SJCRH30 (cell line): Measurements from ENCODE around the gene GPN1. TPM values are rescaled to one million over a fixed set of nuclear protein-coding genes. Genes with fewer than 3 reads are reported as not detected.
"Not testable (repeated sequence)": the region's sequence is repeated elsewhere in the genome, so short reads cannot be mapped to it uniquely, and the experiment has no call there.

Experiments
- DNase-seq, 2 experiments: peaks; one replicate each; pipeline ENCODE4 v3.0.0-alpha.2; 2015 to 2020
- H3K27ac ChIP-seq: fragments of 250-450 bp; sonication (Bioruptor Pico); 2 replicates; pipeline ENCODE4 v1.5.1; 2020; ENCODE audit warnings: mild to moderate bottlenecking, moderate library complexity
- H3K27me3 ChIP-seq: fragments of 250-450 bp; sonication (Bioruptor Pico); 2 replicates; pipeline ENCODE4 v1.5.1; 2020; ENCODE audit warnings: mild to moderate bottlenecking, moderate library complexity
- H3K36me3 ChIP-seq: fragments of 250-450 bp; sonication (Bioruptor Pico); 2 replicates; pipeline ENCODE4 v1.5.1; 2020; ENCODE audit warnings: mild to moderate bottlenecking, moderate library complexity
- H3K4me1 ChIP-seq: fragments of 250-450 bp; sonication (Bioruptor Pico); 2 replicates; pipeline ENCODE4 v1.5.1; 2020; ENCODE audit warnings: mild to moderate bottlenecking, moderate library complexity
- H3K4me3 ChIP-seq: fragments of 250-450 bp; sonication (Bioruptor Pico); 2 replicates; pipeline ENCODE4 v1.5.1; 2020; ENCODE audit warnings: mild to moderate bottlenecking, moderate library complexity
- H3K9me3 ChIP-seq: fragments of 250-450 bp; sonication (Bioruptor Pico); replicated peaks from 2 replicates; pipeline ENCODE4 v1.5.1; 2020; ENCODE audit warnings: mild to moderate bottlenecking, moderate library complexity
- total RNA-seq: library from RNA; depleted of rRNA; stranded (reverse); fragments of >200 nt; shearing (Covaris generic); gene quantifications from 2 replicates; pipeline ENCODE4 v1.2.3, GENCODE V29; 2014

Gene GPN1
- total RNA-seq, 1 experiment from 2014 or later, result 78.6 TPM

- DNase-seq, result no peak
- Histone ChIP-seq H3K4me3 (no peak overlapping the region), H3K36me3 (peaks cover 78% of the 10 kb centered on the region), H3K9me3 (no peaks in the 10 kb centered on the region), H3K27ac (no peak overlapping the region), H3K4me1 (no peaks in the 10 kb centered on the region), H3K27me3 (no peaks in the 10 kb centered on the region)
Measured at GRCh38 chr2:27606611-27607010, 22.2 kb upstream of the GPN1 start.

- Histone ChIP-seq H3K4me3 (no peak overlapping the region), H3K36me3 (peaks cover 70% of the 10 kb centered on the region), H3K27me3 (no peaks in the 10 kb centered on the region), H3K4me1 (no peaks in the 10 kb centered on the region), H3K27ac (no peak overlapping the region), H3K9me3 (no peaks in the 10 kb centered on the region)
- DNase-seq, result no peak
Measured at GRCh38 chr2:27613985-27614384, 14.9 kb upstream of the GPN1 start.

GRCh38 chr2:27615316-27615715, 13.5 kb upstream of the GPN1 start:
- Histone ChIP-seq H3K9me3 (no peaks in the 10 kb centered on the region), H3K27ac (no peak overlapping the region), H3K4me3 (no peak overlapping the region), H3K27me3 (no peaks in the 10 kb centered on the region), H3K4me1 (no peaks in the 10 kb centered on the region), H3K36me3 (peaks cover 70% of the 10 kb centered on the region)
- DNase-seq, result no peak

- H3K9me3 ChIP-seq, result no peaks in the 10 kb centered on the region
- no peak overlapping the region for H3K27ac ChIP-seq
- no peak overlapping the region for H3K4me3 ChIP-seq
- DNase-seq, result no peak
- H3K4me1 ChIP-seq, result peaks cover 4% of the 10 kb centered on the region
- H3K27me3 ChIP-seq, result no peaks in the 10 kb centered on the region
- peaks cover 65% of the 10 kb centered on the region for H3K36me3 ChIP-seq
Measured at GRCh38 chr2:27621524-27621923, 7.3 kb upstream of the GPN1 start.

GRCh38 chr2:27622921-27623384, 5.9 kb upstream of the GPN1 start:
- Histone ChIP-seq H3K9me3 (no peaks in the 10 kb centered on the region), H3K4me1 (peaks cover 16% of the 10 kb centered on the region), H3K27ac (no peak overlapping the region), H3K4me3 (no peak overlapping the region), H3K27me3 (no peaks in the 10 kb centered on the region), H3K36me3 (peaks cover 54% of the 10 kb centered on the region)
- no peak for DNase-seq

- Histone ChIP-seq H3K36me3 (peaks cover 37% of the 10 kb centered on the region), H3K27ac (no peak overlapping the region), H3K4me1 (peaks cover 19% of the 10 kb centered on the region), H3K27me3 (no peaks in the 10 kb centered on the region), H3K4me3 (no peak overlapping the region), H3K9me3 (no peaks in the 10 kb centered on the region)
- no peak for DNase-seq
Measured at GRCh38 chr2:27624943-27625342, 3.9 kb upstream of the GPN1 start.

- H3K9me3 ChIP-seq, DNase-seq, H3K27me3 ChIP-seq, H3K4me3 ChIP-seq: not testable (repeated sequence)
- Histone ChIP-seq H3K36me3 (peaks cover 36% of the 10 kb centered on the region), H3K27ac (peak overlapping the region; percentile 69), H3K4me1 (peaks cover 19% of the 10 kb centered on the region)
Measured at GRCh38 chr2:27626323-27626722, 2.5 kb upstream of the GPN1 start.

GRCh38 chr2:27626921-27627320, 1.9 kb upstream of the GPN1 start:
- peaks cover 19% of the 10 kb centered on the region for H3K4me1 ChIP-seq
- not testable (repeated sequence) for H3K4me3 ChIP-seq, H3K27me3 ChIP-seq, H3K9me3 ChIP-seq
- DNase-seq, result peak; percentile 61 to 71
- H3K27ac ChIP-seq, result peak overlapping the region; percentile 69
- H3K36me3 ChIP-seq, result peaks cover 36% of the 10 kb centered on the region

- peak; percentile 35 to 52 for DNase-seq
- H3K36me3 ChIP-seq, result peaks cover 35% of the 10 kb centered on the region
- no peaks in the 10 kb centered on the region for H3K27me3 ChIP-seq
- H3K9me3 ChIP-seq, result no peaks in the 10 kb centered on the region
- peak overlapping the region; percentile 69 for H3K27ac ChIP-seq
- H3K4me3 ChIP-seq, result peak overlapping the region; percentile 81
- peaks cover 19% of the 10 kb centered on the region for H3K4me1 ChIP-seq
Measured at GRCh38 chr2:27627963-27628766, 685 bp upstream of the GPN1 start.

GRCh38 chr2:27630257-27630656, 1.4 kb downstream of the GPN1 start:
- H3K36me3 ChIP-seq, result peaks cover 44% of the 10 kb centered on the region
- H3K27ac ChIP-seq, result not testable (repeated sequence)

GRCh38 chr2:27634291-27634690, 5.4 kb downstream of the GPN1 start:
- Histone ChIP-seq H3K27me3 (no peaks in the 10 kb centered on the region), H3K36me3 (peaks cover 84% of the 10 kb centered on the region), H3K27ac (no peak overlapping the region), H3K4me3 (no peak overlapping the region), H3K4me1 (no peaks in the 10 kb centered on the region), H3K9me3 (no peaks in the 10 kb centered on the region)
- no peak for DNase-seq

More at GRCh38 chr2:27630257-27630656, 1.4 kb downstream of the GPN1 start:
- H3K4me3 ChIP-seq, DNase-seq, H3K27me3 ChIP-seq, H3K9me3 ChIP-seq: not testable (repeated sequence)
- H3K4me1 ChIP-seq, result peaks cover 19% of the 10 kb centered on the region

GRCh38 chr2:27636766-27637165, 7.9 kb downstream of the GPN1 start:
- H3K4me1 ChIP-seq, result no peaks in the 10 kb centered on the region
- H3K9me3 ChIP-seq, result no peaks in the 10 kb centered on the region
- H3K36me3 ChIP-seq, result peaks cover 88% of the 10 kb centered on the region
- DNase-seq, result no peak
- H3K27ac ChIP-seq, result no peak overlapping the region
- H3K27me3 ChIP-seq, result no peaks in the 10 kb centered on the region
- no peak overlapping the region for H3K4me3 ChIP-seq

GRCh38 chr2:27638037-27638637, 9.3 kb downstream of the GPN1 start:
- DNase-seq, result no peak
- no peak overlapping the region for H3K4me3 ChIP-seq
- no peaks in the 10 kb centered on the region for H3K4me1 ChIP-seq
- H3K9me3 ChIP-seq, result no peaks in the 10 kb centered on the region
- no peaks in the 10 kb centered on the region for H3K27me3 ChIP-seq
- H3K27ac ChIP-seq, result no peak overlapping the region
- peaks cover 85% of the 10 kb centered on the region for H3K36me3 ChIP-seq

- Histone ChIP-seq H3K27ac (no peak overlapping the region), H3K27me3 (no peaks in the 10 kb centered on the region), H3K4me1 (no peaks in the 10 kb centered on the region), H3K9me3 (no peaks in the 10 kb centered on the region), H3K4me3 (no peak overlapping the region), H3K36me3 (peaks cover 90% of the 10 kb centered on the region)
- DNase-seq, result no peak
Measured at GRCh38 chr2:27638709-27639108, 9.9 kb downstream of the GPN1 start.

- Histone ChIP-seq H3K36me3 (peaks cover 83% of the 10 kb centered on the region), H3K9me3 (no peaks in the 10 kb centered on the region), H3K4me3 (no peak overlapping the region), H3K27me3 (no peaks in the 10 kb centered on the region), H3K27ac (no peak overlapping the region), H3K4me1 (no peaks in the 10 kb centered on the region)
- DNase-seq, result no peak
Measured at GRCh38 chr2:27640722-27641245, 11.9 kb downstream of the GPN1 start.
